Measurements from ENCODE around the gene SELPLG.
"Not testable (repeated sequence)": the region's sequence is repeated elsewhere in the genome, so short reads cannot be mapped to it uniquely, and the experiment has no call there.

The SELPLG gene

GRCh38 chr12:108638997-108639822 is 5.5 kb upstream of the SELPLG start:
- DNase-seq (ENCODE audit: low read depth in 1 of 2, low spot score in 1 of 2) = no peak

GRCh38 chr12:108638141-108638827 is 4.6 kb upstream of the SELPLG start:
- no peak for DNase-seq (ENCODE audit: low read depth in 1 of 2, low spot score in 1 of 2)

- DNase-seq (ENCODE audit: low read depth in 1 of 2, low spot score in 1 of 2) = no peak
Measured at GRCh38 chr12:108637222-108637971, 3.7 kb upstream of the SELPLG start.

- no peak for DNase-seq (ENCODE audit: low read depth in 1 of 2, low spot score in 1 of 2)
Measured at GRCh38 chr12:108635997-108636808, 2.5 kb upstream of the SELPLG start.

- DNase-seq (ENCODE audit: low read depth in 1 of 2, low spot score in 1 of 2) = no peak
Measured at GRCh38 chr12:108635201-108635996, 1.7 kb upstream of the SELPLG start.

GRCh38 chr12:108634341-108634751 is 652 bp upstream of the SELPLG start:
- DNase-seq (ENCODE audit: low read depth in 1 of 2, low spot score in 1 of 2) = no peak

- DNase-seq (ENCODE audit: low read depth in 1 of 2, low spot score in 1 of 2) = no peak
Measured at GRCh38 chr12:108633081-108633533, 587 bp downstream of the SELPLG start.

- not testable (repeated sequence) for DNase-seq (ENCODE audit: low read depth in 1 of 2, low spot score in 1 of 2)
Measured at GRCh38 chr12:108631261-108631660, 2.4 kb downstream of the SELPLG start.

- no peak for DNase-seq (ENCODE audit: low read depth in 1 of 2, low spot score in 1 of 2)
Measured at GRCh38 chr12:108630481-108631207, 3.0 kb downstream of the SELPLG start.

- no peak for DNase-seq (ENCODE audit: low read depth in 1 of 2, low spot score in 1 of 2)
Measured at GRCh38 chr12:108629824-108630476, 3.7 kb downstream of the SELPLG start.

GRCh38 chr12:108629151-108629550 is 4.5 kb downstream of the SELPLG start:
- DNase-seq (ENCODE audit: low read depth in 1 of 2, low spot score in 1 of 2) = no peak

GRCh38 chr12:108627134-108627920 is 6.4 kb downstream of the SELPLG start:
- DNase-seq (ENCODE audit: low read depth in 1 of 2, low spot score in 1 of 2) = no peak

GRCh38 chr12:108625228-108625627 is 8.5 kb downstream of the SELPLG start:
- DNase-seq (ENCODE audit: low read depth in 1 of 2, low spot score in 1 of 2) = no peak

GRCh38 chr12:108623577-108623976 is 10.1 kb downstream of the SELPLG start:
- DNase-seq (ENCODE audit: low read depth in 1 of 2, low spot score in 1 of 2) = no peak

GRCh38 chr12:108622921-108623514 is 10.7 kb downstream of the SELPLG start:
- no peak for DNase-seq (ENCODE audit: low read depth in 1 of 2, low spot score in 1 of 2)

GRCh38 chr12:108622421-108622820 is 11.3 kb downstream of the SELPLG start:
- DNase-seq (ENCODE audit: low read depth in 1 of 2, low spot score in 1 of 2) = no peak

- no peak for DNase-seq (ENCODE audit: low read depth in 1 of 2, low spot score in 1 of 2)
Measured at GRCh38 chr12:108621161-108621560, 12.5 kb downstream of the SELPLG start.

Measured in activated T-helper 1 cell treated with anti-CD3 and anti-CD28 coated beads, Interleukin-2, amount 50 U/mL, for 16 hours (primary cell).